HG02884 (cell line): ENCODE data around the gene ART1.

ENCODE experiments used
- ATAC-seq: cut with Tn5 transposase; IDR thresholded peaks from one replicate; pipeline ENCODE4 v1.9.1; 2021; ENCODE audit warnings: mild to moderate bottlenecking, moderate library complexity; ENCODE audit not compliant: unreplicated experiment

The ART1 gene

DNA sequence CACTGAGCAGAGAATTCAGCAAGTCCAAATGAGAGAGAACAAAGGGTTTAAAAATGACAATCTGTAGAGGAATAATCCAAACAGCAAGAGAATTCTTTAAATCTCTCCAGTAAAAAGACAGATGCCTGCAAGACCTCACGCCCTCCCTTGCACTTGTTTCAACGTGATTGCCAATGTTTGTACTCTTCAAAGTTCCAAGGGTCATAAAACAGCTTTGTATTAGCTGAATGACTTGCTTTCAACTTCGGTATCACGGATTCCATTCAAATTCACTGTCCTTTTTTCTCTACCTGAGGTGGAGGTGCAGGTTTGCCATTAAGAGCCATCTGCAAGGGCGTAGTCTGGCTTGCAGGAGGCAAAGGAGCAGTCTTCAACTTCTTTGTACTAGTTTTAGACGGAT lies 67.3 kb downstream of the ART1 start:
- no peak for ATAC-seq
